Duodenal mucosa (tissue), 2 donors: ENCODE results near the gene LPXN.
A peak's percentile ranks its signal among the peaks of the same experiment; 100 is the strongest.

Source experiments
- H3K27ac ChIP-seq: one replicate; pipeline ENCODE4 v1.7.0; 2013; ENCODE audit warnings: low read depth, low read length
- H3K27me3 ChIP-seq, 2 donors: one replicate each; pipeline ENCODE4 v1.7.0; 2013; ENCODE audit warnings: low read length in 2 of 2, control low read depth in 1 of 2; ENCODE audit not compliant: insufficient read depth in 2 of 2, control insufficient read depth in 1 of 2
- H3K36me3 ChIP-seq, 2 donors: one replicate each; pipeline ENCODE4 v1.7.0; 2013; ENCODE audit warnings: low read length in 2 of 2, control low read depth in 1 of 2; ENCODE audit not compliant: insufficient read depth in 2 of 2, control insufficient read depth in 1 of 2
- H3K4me1 ChIP-seq, 2 donors: one replicate each; pipeline ENCODE4 v1.7.0; 2013; ENCODE audit warnings: low read length in 2 of 2, control low read depth in 1 of 2; ENCODE audit not compliant: insufficient read depth in 2 of 2, control insufficient read depth in 1 of 2
- H3K4me3 ChIP-seq, 2 donors: one replicate each; pipeline ENCODE4 v1.7.0; 2013; ENCODE audit warnings: low read length in 2 of 2, low read depth in 1 of 2
- H3K9ac ChIP-seq, 2 donors: one replicate each; pipeline ENCODE4 v1.7.0; 2013; ENCODE audit warnings: low read length in 2 of 2, low read depth in 1 of 2
- H3K9me3 ChIP-seq, 2 donors: one replicate each; pipeline ENCODE4 v1.7.0; 2013; ENCODE audit warnings: low read length in 2 of 2, control low read depth in 1 of 2; ENCODE audit not compliant: control insufficient read depth in 1 of 2

LPXN gene

DNA sequence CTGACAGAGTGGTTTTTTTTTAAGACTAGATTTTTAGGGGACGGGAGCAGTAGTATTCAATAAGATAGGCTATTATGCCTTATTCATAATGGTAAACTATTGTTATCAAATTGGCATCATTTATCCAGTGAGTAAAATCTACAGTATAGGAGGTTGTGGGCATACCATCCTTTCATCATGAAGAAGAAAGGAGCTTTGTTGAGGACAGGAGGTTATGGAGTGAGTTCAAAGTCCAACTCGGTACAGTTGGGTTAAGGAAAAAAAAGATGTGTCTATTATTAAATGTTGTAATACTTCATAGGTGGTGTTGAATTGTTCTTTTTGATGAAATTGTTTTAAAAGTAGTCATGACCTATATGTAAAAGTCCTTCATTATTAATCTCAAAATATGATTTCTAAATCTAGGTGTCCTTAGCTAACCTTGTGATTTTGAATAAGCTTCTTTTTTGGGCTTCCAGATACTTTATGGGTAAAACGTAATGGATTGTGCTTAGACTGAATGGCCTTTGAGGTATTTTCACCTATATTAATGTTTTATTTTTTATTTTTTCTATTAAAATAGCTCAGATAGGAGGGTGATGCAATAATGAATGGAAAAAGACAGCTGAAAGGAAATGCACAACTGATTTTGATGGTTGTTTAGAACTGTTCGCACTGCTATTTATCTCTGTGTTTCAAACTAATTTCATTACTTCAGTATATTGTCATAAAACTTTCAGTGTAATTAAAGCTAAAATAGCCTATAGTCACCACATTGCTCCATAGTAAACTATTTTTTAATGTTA, 31.5 kb upstream of the LPXN start:
- Histone ChIP-seq H3K27me3 (no peaks in the 10 kb centered on the region), H3K4me1 (peaks cover 7 to 17% of the 10 kb centered on the region in 2 donors), H3K36me3 (peaks cover 5 to 25% of the 10 kb centered on the region in 2 donors), H3K4me3 (no peak overlapping the region), H3K9me3 (no peaks in the 10 kb centered on the region), H3K27ac (no peak overlapping the region), H3K9ac (no peak overlapping the region)

GRCh38 chr11:58600510-58600909, 24.9 kb upstream of the LPXN start:
- no peaks in the 10 kb centered on the region for H3K9me3 ChIP-seq

GRCh38 chr11:58597486-58598144, 22.0 kb upstream of the LPXN start:
- no peaks in the 10 kb centered on the region for H3K9me3 ChIP-seq
- no peak overlapping the region for H3K4me3 ChIP-seq
- no peak overlapping the region for H3K9ac ChIP-seq
- no peak overlapping the region for H3K27ac ChIP-seq
- H3K36me3 ChIP-seq, result peaks cover 0 to 4% of the 10 kb centered on the region in 2 donors
- peaks cover 35 to 49% of the 10 kb centered on the region in 2 donors for H3K4me1 ChIP-seq
- H3K27me3 ChIP-seq, result no peaks in the 10 kb centered on the region

More at GRCh38 chr11:58600510-58600909, 24.9 kb upstream of the LPXN start:
- Histone ChIP-seq H3K36me3 (no peaks in the 10 kb centered on the region), H3K27ac (no peak overlapping the region), H3K27me3 (no peaks in the 10 kb centered on the region), H3K9ac (no peak overlapping the region), H3K4me3 (no peak overlapping the region), H3K4me1 (peaks cover 31% of the 10 kb centered on the region in 2 donors)

DNA sequence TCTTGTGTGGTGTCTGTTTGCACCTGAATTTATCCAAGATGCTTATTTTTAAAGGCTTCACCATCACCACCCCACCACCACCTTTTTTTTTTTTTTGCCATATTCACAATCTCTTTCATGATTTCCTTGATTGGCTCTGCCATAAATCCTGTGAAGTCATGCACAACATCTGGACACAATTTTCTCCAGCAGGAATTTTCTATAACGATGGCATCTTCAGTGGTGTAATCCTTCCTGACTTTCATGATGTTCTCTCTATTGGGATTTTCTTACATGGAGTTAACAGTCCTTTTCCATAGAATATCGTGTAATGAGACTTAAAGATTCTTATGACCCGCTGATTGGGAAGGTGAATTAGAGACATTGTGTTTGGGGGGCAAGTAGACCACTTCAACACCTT, 21.0 kb upstream of the LPXN start:
- Histone ChIP-seq H3K27ac (no peak overlapping the region), H3K4me1 (peaks cover 40 to 56% of the 10 kb centered on the region in 2 donors), H3K4me3 (no peak overlapping the region), H3K9ac (no peak overlapping the region), H3K27me3 (no peaks in the 10 kb centered on the region), H3K9me3 (no peaks in the 10 kb centered on the region), H3K36me3 (peaks cover 0 to 8% of the 10 kb centered on the region in 2 donors)

DNA sequence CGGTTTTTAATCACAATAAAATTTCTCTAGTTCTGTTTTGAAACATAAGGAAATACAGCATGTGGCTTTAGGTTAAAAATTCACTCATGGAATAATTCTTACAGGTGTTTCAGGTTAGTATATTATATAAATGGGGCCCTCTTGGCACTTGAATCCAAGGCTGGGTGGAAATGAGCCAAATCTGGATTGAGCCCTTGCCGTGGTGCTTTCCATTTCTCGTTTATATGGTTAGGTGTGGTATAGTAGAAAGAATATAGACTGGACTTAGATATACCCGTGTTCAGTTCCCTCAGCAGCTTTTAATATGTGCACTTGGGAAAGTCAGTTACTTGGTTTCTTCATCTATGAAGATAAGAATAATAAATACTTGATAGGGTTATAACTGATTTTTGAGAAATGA, 19.2 kb upstream of the LPXN start:
- Histone ChIP-seq H3K36me3 (peaks cover 0 to 8% of the 10 kb centered on the region in 2 donors), H3K4me3 (no peak overlapping the region), H3K27ac (no peak overlapping the region), H3K9me3 (no peaks in the 10 kb centered on the region), H3K4me1 (peaks cover 40 to 59% of the 10 kb centered on the region in 2 donors), H3K27me3 (no peaks in the 10 kb centered on the region), H3K9ac (no peak overlapping the region)

GRCh38 chr11:58592760-58593472, 17.3 kb upstream of the LPXN start:
- Histone ChIP-seq H3K36me3 (peaks cover 0 to 12% of the 10 kb centered on the region in 2 donors), H3K9ac (no peak overlapping the region), H3K4me3 (no peak overlapping the region), H3K4me1 (peaks cover 35 to 58% of the 10 kb centered on the region in 2 donors), H3K9me3 (no peaks in the 10 kb centered on the region), H3K27ac (no peak overlapping the region), H3K27me3 (no peaks in the 10 kb centered on the region)

- no peak overlapping the region for H3K27ac ChIP-seq
- H3K4me1 ChIP-seq, result peaks cover 23 to 51% of the 10 kb centered on the region in 2 donors
Measured at GRCh38 chr11:58591659-58592058, 16.0 kb upstream of the LPXN start.

GRCh38 chr11:58586998-58587397, 11.3 kb upstream of the LPXN start:
- Histone ChIP-seq H3K4me1 (peaks cover 5 to 27% of the 10 kb centered on the region in 2 donors), H3K9ac (no peak overlapping the region), H3K9me3 (no peaks in the 10 kb centered on the region), H3K27ac (no peak overlapping the region), H3K27me3 (no peaks in the 10 kb centered on the region), H3K36me3 (peaks cover 0 to 17% of the 10 kb centered on the region in 2 donors), H3K4me3 (no peak overlapping the region)

More at GRCh38 chr11:58591659-58592058, 16.0 kb upstream of the LPXN start:
- H3K9ac ChIP-seq, result no peak overlapping the region
- H3K27me3 ChIP-seq, result no peaks in the 10 kb centered on the region
- H3K4me3 ChIP-seq, result no peak overlapping the region
- H3K36me3 ChIP-seq, result peaks cover 0 to 18% of the 10 kb centered on the region in 2 donors
- no peaks in the 10 kb centered on the region for H3K9me3 ChIP-seq

GRCh38 chr11:58582437-58582836, 6.8 kb upstream of the LPXN start:
- no peaks in the 10 kb centered on the region for H3K9me3 ChIP-seq
- H3K36me3 ChIP-seq, result peaks cover 0 to 10% of the 10 kb centered on the region in 2 donors
- H3K27me3 ChIP-seq, result no peaks in the 10 kb centered on the region
- no peak overlapping the region for H3K9ac ChIP-seq
- peaks cover 26 to 39% of the 10 kb centered on the region in 2 donors for H3K4me1 ChIP-seq
- no peak overlapping the region for H3K4me3 ChIP-seq
- no peak overlapping the region for H3K27ac ChIP-seq

GRCh38 chr11:58580311-58580710, 4.7 kb upstream of the LPXN start:
- H3K4me1 ChIP-seq, result peaks cover 42 to 53% of the 10 kb centered on the region in 2 donors
- H3K4me3 ChIP-seq, result peak overlapping the region; percentile 92 to 96
- no peaks in the 10 kb centered on the region for H3K27me3 ChIP-seq
- peaks cover 0 to under 1% of the 10 kb centered on the region in 2 donors for H3K36me3 ChIP-seq
- no peaks in the 10 kb centered on the region for H3K9me3 ChIP-seq
- peak overlapping the region; percentile 86 to 97 for H3K9ac ChIP-seq
- no peak overlapping the region for H3K27ac ChIP-seq
